ENCODE data around the gene ACY1. TPM values are rescaled to one million over a fixed set of nuclear protein-coding genes. Genes with fewer than 3 reads are reported as not detected.

The ACY1 gene
- total RNA-seq, 2 experiments from 2014 or later, result 15.8 to 17.1 TPM

DNA sequence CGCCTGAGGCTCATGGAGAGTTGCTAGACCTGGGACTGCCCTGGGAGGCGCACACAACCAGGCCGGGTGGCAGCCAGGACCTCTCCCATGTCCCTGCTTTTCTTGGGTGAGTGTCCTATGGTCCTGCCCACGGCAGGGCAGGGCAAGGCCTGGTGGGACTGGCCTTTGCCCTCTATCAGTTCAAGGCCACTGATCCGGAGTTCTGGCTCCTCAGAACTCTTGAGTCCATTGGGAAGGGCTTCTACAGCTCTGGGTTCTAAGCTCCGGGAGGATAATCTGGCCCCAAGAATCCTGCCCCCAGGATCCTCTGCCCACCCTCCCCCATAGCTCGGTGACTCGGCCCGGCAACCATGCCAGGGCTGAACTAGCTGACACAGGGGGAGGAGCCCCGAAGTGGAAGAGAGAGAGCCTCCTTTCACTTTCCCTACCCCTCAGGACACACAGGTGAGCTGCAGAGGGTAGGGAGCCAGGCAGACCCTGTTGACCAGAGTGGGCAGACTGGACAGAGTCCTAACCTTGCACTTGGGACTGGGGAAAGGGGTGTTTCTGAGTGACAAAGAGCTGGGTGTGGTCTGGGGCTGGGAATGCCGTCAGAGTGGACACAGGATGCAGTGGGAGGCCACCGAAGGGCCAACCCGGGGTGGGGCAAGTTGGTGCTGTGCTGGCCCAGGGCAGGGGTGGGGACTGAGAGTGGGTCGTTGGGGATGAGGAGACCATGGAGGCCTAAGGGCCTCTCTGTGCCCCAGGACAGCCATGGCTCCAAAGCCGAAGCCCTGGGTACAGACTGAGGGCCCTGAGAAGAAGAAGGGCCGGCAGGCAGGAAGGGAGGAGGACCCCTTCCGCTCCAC is 40.5 kb upstream of the ACY1 start:
- H3K36me3 Mint-ChIP-seq, result peaks cover 3% of the 10 kb centered on the region
- H3K4me3 Mint-ChIP-seq, result peak overlapping the region; percentile 91
- POLR2A ChIA-PET, result interaction anchor here (0.9 to 5.2 kb wide), 12 partner anchors 15 to 1353 kb away, joined by 3 to 41 read pairs (median 6); partner anchors contain the start of genes ABHD14A, ABHD14B, ACY1 and DUSP7
- peaks cover 30% of the 10 kb centered on the region for H3K4me1 Mint-ChIP-seq
- no peaks in the 10 kb centered on the region for H3K9me3 Mint-ChIP-seq
- H3K27ac Mint-ChIP-seq, result peak overlapping the region; percentile 97
- H3K27me3 Mint-ChIP-seq, result no peaks in the 10 kb centered on the region
- ATAC-seq (ENCODE audit: low read depth) (peak; percentile 28), DNase-seq (peak; percentile 65)

DNA sequence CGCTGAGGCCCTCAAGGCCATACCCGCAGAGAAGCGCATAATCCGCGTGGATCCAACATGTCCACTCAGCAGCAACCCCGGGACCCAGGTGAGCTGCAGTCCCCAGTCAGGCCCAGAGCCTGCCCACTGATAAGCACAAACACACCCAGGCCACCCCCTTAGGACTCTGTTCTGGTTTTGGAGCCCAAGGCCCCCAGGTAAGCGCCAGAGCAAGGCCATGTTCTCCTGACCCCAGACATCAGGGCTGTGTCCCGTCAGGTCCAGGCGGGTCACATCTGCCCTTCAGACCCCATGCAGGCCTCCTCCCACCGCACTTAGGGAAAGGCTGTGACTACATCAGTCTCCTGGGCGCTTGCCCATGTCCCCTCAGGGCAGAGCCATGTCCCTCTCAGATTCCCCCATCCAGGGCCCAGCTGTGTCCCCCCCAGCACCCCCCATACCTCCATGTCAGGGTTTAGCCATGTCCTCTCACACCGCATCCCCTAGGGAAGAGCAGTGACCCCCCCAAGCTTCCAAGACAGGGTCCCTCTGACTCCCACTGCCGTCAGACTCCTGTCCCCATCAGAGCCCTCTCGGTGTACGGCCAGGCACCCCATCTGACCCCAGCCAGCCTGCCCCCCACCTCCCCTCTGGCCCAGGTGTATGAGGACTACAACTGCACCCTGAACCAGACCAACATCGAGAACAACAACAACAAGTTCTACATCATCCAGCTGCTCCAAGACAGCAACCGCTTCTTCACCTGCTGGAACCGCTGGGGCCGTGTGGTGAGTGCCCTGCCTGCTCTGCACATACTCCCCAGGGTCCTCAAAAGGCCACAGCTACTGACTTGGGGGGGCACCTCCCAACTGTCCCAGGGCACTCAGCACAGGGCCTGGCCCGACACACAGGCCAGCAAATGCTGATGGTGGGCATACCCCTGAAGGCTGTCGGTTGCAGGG is 39.6 kb upstream of the ACY1 start:
- H3K4me3 Mint-ChIP-seq, result peak overlapping the region; percentile 39
- H3K9me3 Mint-ChIP-seq, result no peaks in the 10 kb centered on the region
- ATAC-seq (ENCODE audit: low read depth), result no peak
- DNase-seq, result peak; percentile 42
- peak overlapping the region; percentile 58 for H3K27ac Mint-ChIP-seq
- peaks cover 25% of the 10 kb centered on the region for H3K4me1 Mint-ChIP-seq
- peaks cover 3% of the 10 kb centered on the region for H3K36me3 Mint-ChIP-seq
- POLR2A ChIA-PET, result interaction anchor here (1.0 to 5.2 kb wide), 9 partner anchors 14 to 1354 kb away, joined by 3 to 41 read pairs (median 8); partner anchors contain the start of genes ABHD14A, ABHD14B, DUSP7 and PCBP4
- H3K27me3 Mint-ChIP-seq, result no peaks in the 10 kb centered on the region

- ATAC-seq (ENCODE audit: low read depth) (no peak), DNase-seq (peak; percentile 28)
- POLR2A ChIA-PET, result interaction anchor here (3.4 to 5.2 kb wide), 2 partner anchors 29 to 51 kb away, joined by 25 to 41 read pairs; partner anchors contain the start of genes ABHD14A, ABHD14B and RPL29
- no peaks in the 10 kb centered on the region for H3K9me3 Mint-ChIP-seq
- H3K36me3 Mint-ChIP-seq, result no peaks in the 10 kb centered on the region
- H3K27ac Mint-ChIP-seq, result peak overlapping the region; percentile 58
- H3K4me3 Mint-ChIP-seq, result no peak overlapping the region
- H3K27me3 Mint-ChIP-seq, result no peaks in the 10 kb centered on the region
- H3K4me1 Mint-ChIP-seq, result peaks cover 20% of the 10 kb centered on the region
Measured at GRCh38 chr3:51944451-51945021, 38.8 kb upstream of the ACY1 start.

- no peaks in the 10 kb centered on the region for H3K27me3 Mint-ChIP-seq
- no peaks in the 10 kb centered on the region for H3K9me3 Mint-ChIP-seq
- H3K4me3 Mint-ChIP-seq, result no peak overlapping the region
- ATAC-seq (ENCODE audit: low read depth) (no peak), DNase-seq (peak; percentile 27)
- peaks cover 17% of the 10 kb centered on the region for H3K4me1 Mint-ChIP-seq
- H3K36me3 Mint-ChIP-seq, result no peaks in the 10 kb centered on the region
- H3K27ac Mint-ChIP-seq, result no peak overlapping the region
- POLR2A ChIA-PET, result interaction anchor here (1.7 to 5.2 kb wide), 2 partner anchors 28 to 37 kb away, joined by 3 to 41 read pairs; partner anchors contain the start of genes ABHD14A and ABHD14B
Measured at GRCh38 chr3:51945031-51945840, 38.1 kb upstream of the ACY1 start.

GRCh38 chr3:51945926-51946705 is 37.2 kb upstream of the ACY1 start:
- no peak for ATAC-seq (ENCODE audit: low read depth)
- POLR2A ChIA-PET, result interaction anchor here (1.7 to 5.2 kb wide), 2 partner anchors 28 to 37 kb away, joined by 3 to 41 read pairs; partner anchors contain the start of genes ABHD14A and ABHD14B
- Mint-ChIP-seq H3K27me3 (no peaks in the 10 kb centered on the region), H3K27ac (no peak overlapping the region), H3K4me3 (no peak overlapping the region), H3K36me3 (no peaks in the 10 kb centered on the region), H3K4me1 (peaks cover 9% of the 10 kb centered on the region), H3K9me3 (no peaks in the 10 kb centered on the region)
- DNase-seq, result peak; percentile 22

DNA sequence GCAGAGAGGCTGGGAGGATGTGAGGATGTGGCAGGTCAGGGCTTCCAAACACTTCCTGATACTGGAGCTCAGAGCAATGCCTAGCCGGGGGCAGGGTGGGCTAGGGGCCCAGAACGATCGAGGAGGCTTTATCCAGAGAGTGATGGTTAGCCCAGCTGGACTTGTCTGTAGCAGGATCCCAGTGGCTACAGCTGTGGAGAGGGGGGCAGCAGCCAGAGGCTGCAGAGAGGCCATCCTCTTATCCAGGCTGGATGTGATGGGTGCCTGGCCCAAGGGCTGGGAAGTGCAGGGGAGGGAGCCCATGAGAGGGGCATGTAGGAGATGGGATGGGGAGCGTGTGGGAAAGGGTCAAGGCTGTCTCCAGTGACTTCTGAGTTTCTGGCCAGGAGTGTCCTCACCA is 36.5 kb upstream of the ACY1 start:
- no peaks in the 10 kb centered on the region for H3K36me3 Mint-ChIP-seq
- no peaks in the 10 kb centered on the region for H3K27me3 Mint-ChIP-seq
- peak; percentile 4 for DNase-seq
- H3K27ac Mint-ChIP-seq, result no peak overlapping the region
- H3K4me3 Mint-ChIP-seq, result no peak overlapping the region
- no peak for ATAC-seq (ENCODE audit: low read depth)
- H3K9me3 Mint-ChIP-seq, result no peaks in the 10 kb centered on the region
- peaks cover 7% of the 10 kb centered on the region for H3K4me1 Mint-ChIP-seq
- POLR2A ChIA-PET, result interaction anchor here (1.7 kb wide), 1 partner anchor 36 kb away, joined by 3 read pairs; no protein-coding TSS in a partner anchor

GRCh38 chr3:51947215-51947900 is 36.0 kb upstream of the ACY1 start:
- POLR2A ChIA-PET, result no interaction called here
- no peaks in the 10 kb centered on the region for H3K9me3 Mint-ChIP-seq
- no peak for ATAC-seq (ENCODE audit: low read depth)
- H3K4me1 Mint-ChIP-seq, result peaks cover 7% of the 10 kb centered on the region
- no peaks in the 10 kb centered on the region for H3K36me3 Mint-ChIP-seq
- H3K27ac Mint-ChIP-seq, result no peak overlapping the region
- DNase-seq, result peak; percentile 18
- H3K4me3 Mint-ChIP-seq, result no peak overlapping the region
- H3K27me3 Mint-ChIP-seq, result peaks cover 2% of the 10 kb centered on the region

- peaks cover 6% of the 10 kb centered on the region for H3K27me3 Mint-ChIP-seq
- H3K36me3 Mint-ChIP-seq, result no peaks in the 10 kb centered on the region
- no peak overlapping the region for H3K27ac Mint-ChIP-seq
- no peaks in the 10 kb centered on the region for H3K9me3 Mint-ChIP-seq
- POLR2A ChIA-PET, result no interaction called here
- peaks cover 5% of the 10 kb centered on the region for H3K4me1 Mint-ChIP-seq
- no peak overlapping the region for H3K4me3 Mint-ChIP-seq
- DNase-seq (peak; percentile 15), ATAC-seq (ENCODE audit: low read depth) (no peak)
Measured at GRCh38 chr3:51948016-51948580, 35.2 kb upstream of the ACY1 start.

- H3K36me3 Mint-ChIP-seq, result no peaks in the 10 kb centered on the region
- no peaks in the 10 kb centered on the region for H3K9me3 Mint-ChIP-seq
- peak; percentile 4 for DNase-seq
- H3K4me1 Mint-ChIP-seq, result peaks cover 4% of the 10 kb centered on the region
- POLR2A ChIA-PET, result no interaction called here
- H3K4me3 Mint-ChIP-seq, result no peak overlapping the region
- no peak for ATAC-seq (ENCODE audit: low read depth)
- peaks cover 16% of the 10 kb centered on the region for H3K27me3 Mint-ChIP-seq
- H3K27ac Mint-ChIP-seq, result no peak overlapping the region
Measured at GRCh38 chr3:51949121-51949520, 34.2 kb upstream of the ACY1 start.

GRCh38 chr3:51950899-51951298 is 32.4 kb upstream of the ACY1 start:
- Mint-ChIP-seq H3K4me1 (peaks cover 2% of the 10 kb centered on the region), H3K27me3 (peaks cover 29% of the 10 kb centered on the region), H3K27ac (no peak overlapping the region), H3K4me3 (no peak overlapping the region), H3K36me3 (no peaks in the 10 kb centered on the region), H3K9me3 (no peaks in the 10 kb centered on the region)
- POLR2A ChIA-PET, result no interaction called here
- ATAC-seq (ENCODE audit: low read depth) (no peak), DNase-seq (no peak)

- ATAC-seq (ENCODE audit: low read depth) (no peak), DNase-seq (no peak)
- Mint-ChIP-seq H3K4me3 (no peak overlapping the region), H3K36me3 (peaks cover 2% of the 10 kb centered on the region), H3K9me3 (no peaks in the 10 kb centered on the region), H3K27me3 (peaks cover 40% of the 10 kb centered on the region), H3K27ac (no peak overlapping the region), H3K4me1 (peaks cover 3% of the 10 kb centered on the region)
- POLR2A ChIA-PET, result interaction anchor here (1.9 kb wide), 1 partner anchor 12 kb away, joined by 6 read pairs; the partner anchor contains the start of gene RRP9
Measured at GRCh38 chr3:51953445-51953844, 29.9 kb upstream of the ACY1 start.
